ENCODE results near the gene SPATA20.

SPATA20 gene

DNA sequence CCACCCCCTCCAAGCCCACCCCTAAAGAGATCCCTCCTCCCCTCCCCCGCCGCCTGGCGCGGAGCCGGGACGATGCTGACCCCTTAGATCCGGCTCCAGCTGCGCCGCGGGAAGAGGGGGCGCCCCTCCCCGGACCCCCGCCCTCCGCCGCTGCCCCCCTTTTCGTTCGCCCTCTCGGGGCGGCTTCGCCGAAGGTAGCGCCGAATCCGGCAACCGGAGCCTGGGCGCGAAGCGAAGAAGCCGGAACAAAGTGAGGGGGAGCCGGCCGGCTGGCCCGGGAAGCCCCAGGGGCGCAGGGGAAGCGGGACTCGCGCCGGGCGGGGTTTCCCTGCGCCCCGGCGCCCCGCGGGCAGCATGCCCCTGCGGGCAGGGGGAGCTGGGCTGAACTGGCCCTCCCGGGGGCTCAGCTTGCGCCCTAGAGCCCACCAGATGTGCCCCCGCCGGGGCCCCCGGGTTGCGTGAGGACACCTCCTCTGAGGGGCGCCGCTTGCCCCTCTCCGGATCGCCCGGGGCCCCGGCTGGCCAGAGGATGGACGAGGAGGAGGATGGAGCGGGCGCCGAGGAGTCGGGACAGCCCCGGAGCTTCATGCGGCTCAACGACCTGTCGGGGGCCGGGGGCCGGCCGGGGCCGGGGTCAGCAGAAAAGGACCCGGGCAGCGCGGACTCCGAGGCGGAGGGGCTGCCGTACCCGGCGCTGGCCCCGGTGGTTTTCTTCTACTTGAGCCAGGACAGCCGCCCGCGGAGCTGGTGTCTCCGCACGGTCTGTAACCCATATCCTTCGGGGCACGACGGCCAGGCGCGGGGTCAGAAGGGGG is 14.2 kb downstream of the SPATA20 start:
- DNase-seq = no peak

DNA sequence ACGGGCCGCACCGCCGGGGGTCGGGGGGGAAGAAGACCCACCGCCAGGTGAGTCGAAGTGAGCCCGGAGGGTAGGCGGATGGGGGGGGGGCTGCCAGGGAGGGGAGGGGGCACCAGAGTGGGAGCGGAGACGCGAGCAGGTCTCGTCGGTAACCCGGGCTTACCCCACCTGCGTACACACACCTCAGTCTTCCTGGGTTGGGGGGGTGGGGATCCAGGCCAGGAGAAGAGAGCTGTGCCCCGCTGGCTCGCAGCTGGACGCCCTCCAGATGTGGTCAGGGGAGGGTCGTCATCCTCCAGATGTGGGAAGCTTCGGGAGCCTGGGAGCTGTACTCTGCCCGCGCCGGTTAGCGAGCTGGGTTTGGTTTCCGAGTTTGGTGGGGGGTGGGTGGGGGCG is 14.8 kb downstream of the SPATA20 start:
- no peak for DNase-seq

DNA sequence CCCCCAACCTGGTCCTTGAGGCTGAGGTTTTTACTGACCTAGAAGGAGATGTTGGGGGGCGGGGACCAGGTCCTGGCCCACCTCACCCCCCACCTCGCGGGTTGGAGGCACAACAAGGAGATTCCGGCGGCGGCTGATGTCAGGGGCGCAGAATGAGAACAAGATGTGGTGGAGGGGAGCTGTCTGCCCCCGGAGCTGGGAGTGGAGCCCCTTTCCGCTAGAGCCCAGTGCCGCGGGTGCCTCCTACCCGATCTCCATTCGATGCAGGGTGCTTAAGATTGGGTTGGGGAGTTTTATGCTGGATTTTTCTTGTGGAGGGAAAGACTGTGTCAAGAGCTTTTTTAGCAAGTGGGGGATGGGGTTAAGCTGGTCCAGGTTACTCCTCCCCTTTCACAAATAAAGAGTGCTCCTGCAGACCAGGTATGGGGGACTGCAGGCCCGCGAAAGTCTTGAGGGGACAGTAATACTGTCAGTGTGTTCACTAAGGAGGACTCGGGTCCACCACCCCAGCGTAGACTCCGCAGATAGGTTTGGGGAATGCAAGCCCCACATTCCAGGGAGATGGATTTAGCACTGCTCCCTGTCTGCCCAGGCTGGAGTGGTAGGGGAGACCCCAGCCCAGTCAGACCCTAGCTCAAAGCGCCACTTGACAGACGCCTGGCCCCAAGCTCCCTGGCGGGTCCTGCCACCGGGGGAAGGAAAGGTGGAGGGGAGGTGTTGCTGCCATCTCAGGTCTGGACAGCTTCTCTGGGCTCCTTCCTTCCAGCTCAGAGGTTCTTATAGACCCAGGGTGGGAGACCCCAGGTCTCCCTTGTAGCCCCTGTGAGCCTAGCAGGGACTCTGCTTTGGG is 15.5 kb downstream of the SPATA20 start:
- DNase-seq = no peak

DNA sequence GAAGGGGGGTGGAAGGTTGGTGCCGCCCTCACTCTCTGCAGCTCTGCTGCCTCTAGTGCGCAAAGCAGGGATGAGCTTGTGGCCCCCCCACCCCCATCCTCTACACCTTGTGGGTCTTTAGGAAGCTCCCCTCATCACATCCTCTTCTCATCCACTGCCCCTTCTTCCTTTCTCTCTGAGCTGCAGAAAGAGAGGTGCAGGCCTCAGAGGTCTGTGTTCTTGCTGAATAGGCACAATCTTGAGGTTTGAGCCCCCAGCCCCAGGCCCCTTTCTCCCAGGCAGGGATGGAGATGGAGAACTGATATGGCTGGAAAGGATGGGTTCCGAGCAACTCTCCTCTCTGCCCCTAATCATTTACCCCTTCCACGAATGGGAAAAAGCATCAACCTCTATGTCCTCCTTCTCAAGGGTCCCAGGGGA is 16.1 kb downstream of the SPATA20 start:
- no peak for DNase-seq

DNA sequence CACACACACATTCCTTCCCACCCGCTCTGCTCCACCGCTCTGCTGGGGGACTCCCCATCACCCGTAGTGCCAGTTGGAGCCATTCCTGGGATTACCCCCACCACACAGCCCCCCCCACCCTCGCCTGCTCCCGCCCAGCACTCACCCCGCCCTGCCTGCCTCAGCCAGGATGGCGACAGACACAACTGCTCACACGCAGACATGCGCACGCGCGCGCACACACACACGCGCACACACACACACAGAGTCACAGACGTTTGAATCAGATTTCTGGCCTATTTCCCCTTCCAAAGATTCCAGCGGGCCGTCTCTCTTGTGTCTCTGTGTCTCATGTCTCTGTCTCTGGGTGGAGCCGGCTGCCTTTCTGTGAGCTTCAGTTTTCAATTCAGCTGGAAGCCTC is 17.9 kb downstream of the SPATA20 start:
- DNase-seq = no peak

DNA sequence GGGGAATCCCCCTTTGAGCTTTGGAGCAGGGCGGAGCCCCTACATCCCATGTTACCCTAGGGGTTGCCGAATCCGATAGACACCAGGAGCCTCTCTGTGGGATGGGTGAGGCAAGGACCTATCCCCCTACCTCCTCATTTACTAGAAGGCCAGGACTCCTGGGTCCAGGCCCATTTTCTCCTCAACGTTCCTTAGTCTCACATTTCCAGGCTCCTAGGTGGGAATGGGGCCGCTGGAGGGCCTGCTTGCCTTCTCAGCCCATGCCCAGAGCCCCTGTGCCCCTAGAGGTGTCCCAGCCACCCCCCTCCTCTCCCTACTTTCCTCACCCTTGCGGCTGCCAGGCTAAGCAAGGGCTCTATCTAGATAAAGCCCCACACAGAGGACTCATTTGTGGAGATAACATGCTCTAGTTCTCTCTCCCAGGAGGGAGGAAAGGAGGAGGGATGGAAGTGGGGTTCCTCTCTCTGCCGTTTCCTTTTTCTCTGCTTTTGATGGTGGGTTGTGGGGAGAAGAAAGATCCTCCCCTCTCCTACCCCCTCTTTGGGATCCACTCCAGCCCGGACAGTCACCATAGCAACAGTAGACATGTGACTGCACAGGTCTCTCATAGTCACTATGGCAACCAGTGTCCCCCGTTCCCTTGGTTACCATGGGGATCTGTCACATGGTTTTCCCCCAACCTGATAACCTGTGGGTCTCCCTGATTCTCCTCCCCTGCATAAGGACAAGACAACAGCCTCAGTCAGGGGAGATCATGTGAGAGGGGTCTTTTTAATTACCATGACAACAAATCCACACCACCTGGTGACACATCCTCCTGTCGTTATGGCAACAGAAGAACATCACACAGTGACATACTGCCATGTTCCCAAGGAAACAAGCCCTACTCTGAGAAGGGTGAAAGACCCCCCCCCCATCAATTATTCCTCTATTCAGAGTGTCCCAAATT is 18.7 kb downstream of the SPATA20 start:
- no peak for DNase-seq

DNA sequence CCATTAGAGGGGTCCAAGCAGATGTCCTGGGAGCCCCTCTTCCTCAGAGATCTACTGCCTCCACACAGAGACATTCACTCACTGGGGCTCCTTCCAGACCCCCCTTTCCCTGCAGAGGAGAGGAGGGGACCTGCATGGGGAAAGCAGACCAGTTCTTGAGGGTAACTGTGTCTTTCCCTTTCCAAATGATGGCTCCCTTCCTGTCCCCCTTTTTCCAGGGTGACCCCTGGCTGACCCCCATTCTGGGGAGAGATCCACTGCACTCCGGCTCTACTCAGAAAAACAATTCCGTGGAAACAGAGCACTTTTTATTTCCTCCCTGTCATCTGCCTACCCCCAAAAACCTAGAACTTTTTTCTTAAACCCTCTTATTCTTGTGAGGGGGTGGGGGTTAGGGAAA is 19.9 kb downstream of the SPATA20 start:
- no peak for DNase-seq

DNA sequence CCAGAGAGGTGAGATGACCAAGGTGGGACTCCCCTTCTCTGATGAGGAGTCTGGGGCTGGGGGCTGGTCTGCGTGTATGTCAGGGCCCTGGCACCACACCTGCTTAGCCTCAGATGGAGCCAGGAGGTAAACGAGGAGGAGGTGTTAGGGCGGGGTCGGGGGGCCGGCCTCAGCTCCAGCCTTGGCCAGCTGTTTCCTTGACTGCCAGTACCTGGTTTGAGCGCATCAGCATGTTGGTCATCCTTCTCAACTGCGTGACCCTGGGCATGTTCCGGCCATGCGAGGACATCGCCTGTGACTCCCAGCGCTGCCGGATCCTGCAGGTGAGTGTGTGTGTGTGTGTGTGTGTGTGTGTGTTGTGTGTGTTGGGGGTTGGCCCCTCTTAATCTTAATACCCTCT is 21.7 kb downstream of the SPATA20 start:
- DNase-seq = no peak

DNA sequence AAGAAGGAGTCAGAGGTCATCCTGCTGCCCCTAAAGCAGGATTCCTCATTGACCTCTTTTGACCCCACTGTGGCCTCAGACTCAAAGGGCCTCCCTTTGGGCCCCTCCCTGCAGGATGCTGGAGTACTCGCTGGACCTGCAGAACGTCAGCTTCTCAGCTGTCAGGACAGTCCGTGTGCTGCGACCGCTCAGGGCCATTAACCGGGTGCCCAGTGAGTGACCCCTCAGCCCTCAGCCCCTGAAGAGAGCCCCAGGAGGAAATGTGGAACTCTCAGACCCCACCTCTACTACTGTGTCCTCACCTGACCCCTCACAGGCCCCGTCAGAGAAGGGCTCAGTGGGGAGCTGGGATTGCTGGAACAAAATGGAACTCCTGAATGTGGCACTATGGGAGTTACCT is 22.6 kb downstream of the SPATA20 start:
- DNase-seq = no peak

DNA sequence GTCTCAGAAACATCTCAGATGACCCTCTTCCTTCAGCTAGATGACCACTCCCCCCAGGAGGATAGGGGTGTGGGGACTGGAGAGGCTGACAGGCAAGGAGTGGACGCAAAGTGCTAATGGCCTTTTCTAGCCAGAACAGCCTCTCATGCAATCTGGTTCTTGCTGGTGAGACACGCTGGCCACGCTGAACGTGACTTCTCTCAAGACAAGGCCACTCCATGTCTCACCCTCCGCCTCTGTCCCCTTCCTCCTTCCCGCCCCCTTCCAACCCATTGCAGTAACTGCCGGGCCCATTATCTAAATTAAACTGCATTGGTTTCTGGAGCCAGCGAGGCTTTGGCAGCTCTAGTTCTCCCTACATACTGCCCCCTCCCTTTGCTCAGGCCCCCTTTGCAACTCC is 23.1 kb downstream of the SPATA20 start:
- no peak for DNase-seq

DNA sequence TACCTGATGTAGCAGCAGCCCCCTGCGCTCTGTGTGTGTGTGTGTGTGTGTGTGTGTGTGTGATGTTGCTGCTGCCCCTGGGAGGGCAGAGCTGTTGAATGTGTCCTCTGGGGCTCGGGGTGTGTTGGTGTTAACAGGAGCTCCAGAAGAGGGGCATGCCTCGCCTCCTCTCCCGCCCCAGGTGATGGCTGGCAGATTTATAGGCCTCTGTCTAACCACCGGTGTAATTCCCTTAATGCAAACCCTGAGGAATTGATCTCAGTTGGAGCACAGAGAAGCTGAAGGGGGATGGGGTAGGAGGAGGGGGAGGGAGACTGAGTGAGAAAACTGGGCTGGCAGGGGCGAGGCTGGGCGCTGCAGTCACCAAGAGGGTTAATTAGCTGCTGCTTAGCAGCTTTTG is 23.6 kb downstream of the SPATA20 start:
- no peak for DNase-seq

DNA sequence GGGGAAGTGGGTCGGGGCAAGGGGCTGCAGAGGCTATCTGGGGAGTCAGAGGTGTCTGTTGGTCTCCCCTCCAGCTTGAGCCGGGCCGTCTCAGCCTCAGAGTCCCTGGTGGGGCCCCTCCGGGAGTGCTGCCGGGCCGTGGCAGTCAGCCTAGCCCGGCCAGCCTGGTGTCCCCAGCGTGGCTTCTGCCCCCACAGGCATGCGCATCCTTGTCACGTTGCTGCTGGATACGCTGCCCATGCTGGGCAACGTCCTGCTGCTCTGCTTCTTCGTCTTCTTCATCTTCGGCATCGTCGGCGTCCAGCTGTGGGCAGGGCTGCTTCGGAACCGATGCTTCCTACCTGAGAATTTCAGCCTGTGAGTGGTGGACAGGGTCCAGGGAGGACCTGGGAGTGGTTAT is 24.7 kb downstream of the SPATA20 start:
- no peak for DNase-seq

DNA sequence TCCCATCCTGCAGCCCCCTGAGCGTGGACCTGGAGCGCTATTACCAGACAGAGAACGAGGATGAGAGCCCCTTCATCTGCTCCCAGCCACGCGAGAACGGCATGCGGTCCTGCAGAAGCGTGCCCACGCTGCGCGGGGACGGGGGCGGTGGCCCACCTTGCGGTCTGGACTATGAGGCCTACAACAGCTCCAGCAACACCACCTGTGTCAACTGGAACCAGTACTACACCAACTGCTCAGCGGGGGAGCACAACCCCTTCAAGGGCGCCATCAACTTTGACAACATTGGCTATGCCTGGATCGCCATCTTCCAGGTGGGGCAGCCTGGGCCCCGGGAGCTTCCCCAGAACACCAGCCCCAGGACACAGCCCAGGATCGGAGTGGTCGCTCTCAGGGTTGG is 25.6 kb downstream of the SPATA20 start:
- DNase-seq = no peak

DNA sequence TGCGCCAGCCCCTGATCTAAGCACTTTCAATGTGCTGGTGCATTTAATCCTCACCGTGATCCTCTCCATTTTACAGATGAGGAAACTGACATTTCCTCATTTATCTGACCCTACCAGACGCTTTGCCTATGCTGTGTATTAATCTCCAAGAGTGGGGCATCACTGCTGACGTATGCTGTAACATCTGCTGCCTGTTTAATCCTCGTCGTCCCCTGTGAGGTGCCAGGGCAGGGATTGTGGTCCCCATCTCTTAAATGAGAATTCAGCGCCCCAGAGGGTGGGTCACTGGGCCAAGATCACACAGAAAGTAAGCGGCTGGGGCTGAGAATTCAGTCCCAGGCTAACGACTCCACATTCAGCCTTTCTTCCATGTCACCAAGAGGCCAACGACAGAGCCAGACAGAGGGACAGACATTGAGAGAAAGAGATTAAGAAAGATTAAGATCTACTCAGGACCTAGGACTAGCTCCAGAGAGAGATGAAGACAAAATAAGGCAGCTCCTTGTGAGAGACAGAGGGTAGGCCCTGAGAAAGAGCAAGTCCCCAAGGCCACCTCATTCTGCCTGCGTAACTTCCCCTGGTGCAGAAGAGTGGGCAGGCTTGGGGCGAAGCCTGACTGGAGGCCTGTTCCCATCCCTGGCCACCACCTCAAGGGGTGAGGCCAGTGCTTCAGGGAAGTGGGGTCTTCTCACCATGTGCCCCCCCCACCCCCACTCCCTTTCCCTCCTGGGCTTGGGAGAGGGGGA is 27.1 kb downstream of the SPATA20 start:
- no peak for DNase-seq

DNA sequence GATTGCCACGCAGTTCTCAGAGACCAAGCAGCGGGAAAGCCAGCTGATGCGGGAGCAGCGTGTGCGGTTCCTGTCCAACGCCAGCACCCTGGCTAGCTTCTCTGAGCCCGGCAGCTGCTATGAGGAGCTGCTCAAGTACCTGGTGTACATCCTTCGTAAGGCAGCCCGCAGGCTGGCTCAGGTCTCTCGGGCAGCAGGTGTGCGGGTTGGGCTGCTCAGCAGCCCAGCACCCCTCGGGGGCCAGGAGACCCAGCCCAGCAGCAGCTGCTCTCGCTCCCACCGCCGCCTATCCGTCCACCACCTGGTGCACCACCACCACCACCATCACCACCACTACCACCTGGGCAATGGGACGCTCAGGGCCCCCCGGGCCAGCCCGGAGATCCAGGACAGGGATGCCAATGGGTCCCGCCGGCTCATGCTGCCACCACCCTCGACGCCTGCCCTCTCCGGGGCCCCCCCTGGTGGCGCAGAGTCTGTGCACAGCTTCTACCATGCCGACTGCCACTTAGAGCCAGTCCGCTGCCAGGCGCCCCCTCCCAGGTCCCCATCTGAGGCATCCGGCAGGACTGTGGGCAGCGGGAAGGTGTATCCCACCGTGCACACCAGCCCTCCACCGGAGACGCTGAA is 28.7 kb downstream of the SPATA20 start:
- DNase-seq = no peak

DNA sequence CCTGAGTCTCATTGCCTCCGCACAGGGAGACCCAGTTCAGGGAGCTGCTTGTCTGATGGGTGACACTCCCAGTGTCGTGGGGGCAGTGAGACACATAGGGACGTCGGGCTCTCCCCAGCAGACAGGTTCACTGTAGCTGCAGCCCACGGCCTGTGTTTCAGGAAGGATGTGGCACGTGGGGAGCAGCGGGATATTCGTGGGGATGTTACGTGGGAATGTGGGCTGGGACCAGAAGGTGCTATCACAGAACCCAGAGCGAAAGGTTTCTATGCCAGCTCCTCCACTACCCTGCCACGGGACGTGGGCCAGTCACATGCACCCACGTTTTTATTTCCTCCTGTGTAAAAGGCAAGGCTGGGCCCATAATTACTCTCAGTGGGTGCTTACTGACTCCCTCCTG is 29.9 kb downstream of the SPATA20 start:
- no peak for DNase-seq

DNA sequence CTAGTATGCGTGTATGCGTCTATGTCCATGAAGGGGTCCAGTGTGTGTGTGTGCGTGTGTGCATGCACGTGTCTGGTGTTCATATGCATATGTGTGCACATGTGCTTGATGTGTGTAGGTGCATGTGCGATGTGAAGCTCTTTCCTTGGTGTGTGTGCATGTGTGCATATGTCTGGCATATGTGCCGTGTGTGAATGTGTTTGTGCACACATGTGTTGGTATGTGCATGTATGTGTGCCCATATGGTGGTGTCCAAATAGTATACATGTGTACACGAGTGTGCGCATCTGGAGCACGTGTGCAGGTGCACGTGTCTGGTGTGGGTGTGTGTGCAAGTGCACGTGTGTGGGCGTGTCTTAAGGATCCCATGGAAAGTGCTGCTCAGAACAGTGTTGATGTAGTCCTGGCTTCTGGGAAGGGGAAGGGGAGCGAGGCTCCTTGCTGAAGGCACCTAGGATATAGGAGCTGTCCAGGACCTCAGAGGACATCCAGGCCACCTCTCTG is 30.5 kb downstream of the SPATA20 start:
- DNase-seq = no peak

DNA sequence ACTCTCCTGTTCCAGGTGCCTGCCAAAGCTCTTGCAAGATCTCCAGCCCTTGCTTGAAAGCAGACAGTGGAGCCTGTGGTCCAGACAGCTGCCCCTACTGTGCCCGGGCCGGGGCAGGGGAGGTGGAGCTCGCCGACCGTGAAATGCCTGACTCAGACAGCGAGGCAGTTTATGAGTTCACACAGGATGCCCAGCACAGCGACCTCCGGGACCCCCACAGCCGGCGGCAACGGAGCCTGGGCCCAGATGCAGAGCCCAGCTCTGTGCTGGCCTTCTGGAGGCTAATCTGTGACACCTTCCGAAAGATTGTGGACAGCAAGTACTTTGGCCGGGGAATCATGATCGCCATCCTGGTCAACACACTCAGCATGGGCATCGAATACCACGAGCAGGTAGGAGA is 31.2 kb downstream of the SPATA20 start:
- no peak for DNase-seq

DNA sequence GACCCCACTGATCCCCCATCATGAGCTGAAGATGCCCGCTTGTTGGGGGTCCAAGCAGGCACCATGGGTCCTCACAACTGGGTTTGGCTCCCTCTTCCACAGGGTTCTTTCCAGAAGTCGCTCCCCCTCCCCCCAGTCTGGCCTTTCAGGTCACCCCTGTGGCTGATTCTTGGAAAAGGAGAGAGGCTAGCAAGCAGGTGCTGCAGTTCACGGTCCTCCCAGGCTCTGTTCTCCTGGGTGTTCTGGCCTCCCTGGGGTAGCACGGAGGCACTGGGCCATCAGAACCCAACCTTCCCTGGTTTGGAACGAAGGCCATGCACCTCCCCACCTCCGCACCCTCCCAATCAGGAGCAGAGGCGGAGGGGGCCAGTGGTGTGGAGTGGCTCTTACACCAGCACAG is 32.4 kb downstream of the SPATA20 start:
- DNase-seq = no peak

DNA sequence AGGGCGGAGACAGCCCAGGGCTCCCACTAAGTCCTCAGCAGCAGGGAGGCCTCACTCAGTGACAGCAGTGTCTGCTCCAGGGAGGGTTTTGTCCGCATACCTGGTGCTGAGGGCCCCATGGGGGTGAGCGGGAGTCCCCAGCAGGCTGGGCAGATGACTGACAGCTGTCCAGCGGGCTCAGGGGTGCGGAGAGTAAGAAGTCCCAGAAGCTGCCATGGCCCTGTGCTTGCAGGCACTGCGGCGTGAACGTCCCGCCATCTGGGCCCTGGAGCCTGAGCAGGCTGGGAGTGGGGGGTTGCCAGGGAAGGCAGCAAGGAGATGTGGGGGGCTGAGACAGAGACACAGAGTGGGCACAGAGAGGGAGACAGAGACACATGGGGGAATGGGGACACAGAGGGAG is 33.7 kb downstream of the SPATA20 start:
- no peak for DNase-seq

DNA sequence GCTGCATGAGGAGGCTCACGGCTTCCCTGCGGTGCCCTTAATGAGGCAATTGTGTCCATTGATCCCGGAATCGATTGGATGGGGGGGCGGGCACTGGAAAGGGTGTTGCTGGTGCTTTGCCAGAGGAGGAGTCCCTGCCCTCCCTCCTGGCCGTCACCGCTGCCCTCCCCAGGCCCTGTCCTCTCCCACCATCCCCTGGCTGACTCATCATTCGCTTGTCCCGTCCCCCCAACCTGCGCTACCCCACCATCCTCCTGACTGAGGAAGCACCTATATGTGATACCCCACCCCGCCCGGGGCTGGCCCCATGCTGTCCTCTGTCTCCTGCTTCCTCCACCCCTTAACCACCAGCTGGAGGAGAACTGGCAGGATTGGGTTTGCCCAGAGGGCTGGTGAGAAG is 34.3 kb downstream of the SPATA20 start:
- no peak for DNase-seq

DNA sequence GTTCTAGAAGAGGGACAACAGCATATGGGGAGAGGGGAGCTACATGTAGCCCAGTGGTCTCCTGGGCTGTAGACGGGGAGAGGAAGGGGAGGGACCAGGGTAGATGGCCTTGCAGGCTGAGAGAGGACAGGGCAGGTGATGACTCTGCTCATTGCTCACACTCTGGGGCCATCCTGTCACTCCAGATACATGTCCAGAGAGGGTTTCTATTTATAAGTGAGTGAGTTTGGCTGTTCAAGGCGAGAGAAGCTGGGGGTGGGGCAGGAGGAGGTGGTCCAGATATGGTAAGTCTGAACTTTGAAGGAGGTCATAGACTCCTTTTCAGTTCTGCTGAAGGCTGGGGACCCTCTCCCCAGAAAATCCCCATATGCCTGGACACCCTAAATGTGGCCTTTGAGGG is 35.8 kb downstream of the SPATA20 start:
- DNase-seq = no peak
